ENCODE results near the gene ADAM22. TPM values are rescaled to one million over a fixed set of nuclear protein-coding genes. Genes with fewer than 3 reads are reported as not detected.
A peak's percentile ranks its signal among the peaks of the same experiment; 100 is the strongest.
"Not testable (repeated sequence)": the region's sequence is repeated elsewhere in the genome, so short reads cannot be mapped to it uniquely, and the experiment has no call there.

ADAM22 gene
- total and polyA plus RNA-seq, 2 donors (not counting 1 experiment from before 2014, with no cell fraction given) = 0.18 to 0.66 TPM

GRCh38 chr7:87935384-87935706 is 1.3 kb downstream of the ADAM22 start:
- Histone ChIP-seq H3K4me3 (replicated peaks in 1 of 4; ENCODE audit: control extremely low read depth in 1 of 4, insufficient read depth in 1 of 4, low read depth in 3 of 4, low read length in 4 of 4) (peak overlapping the region in 3 of 4 experiments; percentile 57 to 73 (median 62)), H3K27ac (ENCODE audit: insufficient read depth, low read length) (no peak overlapping the region), H3K79me2 (ENCODE audit: control insufficient read depth, insufficient read depth, low read length) (no peaks in the 10 kb centered on the region)

GRCh38 chr7:87941138-87941537 is 7.1 kb downstream of the ADAM22 start:
- Histone ChIP-seq H3K9ac (ENCODE audit: insufficient read depth, low read length) (no peak overlapping the region), H3K9me3 (ENCODE audit: control insufficient read depth, insufficient read depth, low read depth, low read length) (no peaks in the 10 kb centered on the region)

More at GRCh38 chr7:87935384-87935706, 1.3 kb downstream of the ADAM22 start:
- Histone ChIP-seq H2AFZ (ENCODE audit: low read length) (no peak overlapping the region), H4K20me1 (ENCODE audit: control insufficient read depth, extremely low read depth, insufficient read depth, low read length) (no peaks in the 10 kb centered on the region), H3K9ac (ENCODE audit: insufficient read depth, low read length) (no peak overlapping the region), H3K4me2 (ENCODE audit: extremely low read depth, insufficient read depth, low read length) (peak overlapping the region; percentile 86), H3K9me3 (ENCODE audit: control insufficient read depth, insufficient read depth, low read depth, low read length) (no peaks in the 10 kb centered on the region), H3K4me1 (ENCODE audit: control insufficient read depth, extremely low read depth, insufficient read depth, low read length) (no peaks in the 10 kb centered on the region), H3K27me3 (ENCODE audit: control insufficient read depth, insufficient read depth, low read length) (peaks cover 2% of the 10 kb centered on the region), H3K36me3 (ENCODE audit: control insufficient read depth, insufficient read depth, low read length) (no peaks in the 10 kb centered on the region)
- TF ChIP-seq EZH2 (IDR thresholded peaks at IDR 0.05; ENCODE audit: low read length, missing control alignments) (no peak), CTCF (conservative IDR thresholded peaks at IDR 0.05 in 1 of 2, IDR thresholded peaks at IDR 0.05 in 1 of 2; ENCODE audit: low read depth in 1 of 2, low read length in 2 of 2) (no peak)
- DNase-seq (ENCODE audit: low read depth in 2 of 2) = no peak

GRCh38 chr7:87944547-87944946 is 10.5 kb downstream of the ADAM22 start:
- Histone ChIP-seq H3K27me3 (ENCODE audit: control insufficient read depth, insufficient read depth, low read length) (no peaks in the 10 kb centered on the region), H3K27ac (ENCODE audit: insufficient read depth, low read length) (no peak overlapping the region), H2AFZ (ENCODE audit: low read length) (no peak overlapping the region), H3K4me1 (ENCODE audit: control insufficient read depth, extremely low read depth, insufficient read depth, low read length) (no peaks in the 10 kb centered on the region), H3K4me2 (ENCODE audit: extremely low read depth, insufficient read depth, low read length) (no peak overlapping the region), H3K9ac (ENCODE audit: insufficient read depth, low read length) (no peak overlapping the region), H3K9me3 (ENCODE audit: control insufficient read depth, insufficient read depth, low read depth, low read length) (no peaks in the 10 kb centered on the region), H4K20me1 (ENCODE audit: control insufficient read depth, extremely low read depth, insufficient read depth, low read length) (no peaks in the 10 kb centered on the region), H3K79me2 (ENCODE audit: control insufficient read depth, insufficient read depth, low read length) (no peaks in the 10 kb centered on the region), H3K36me3 (ENCODE audit: control insufficient read depth, insufficient read depth, low read length) (no peaks in the 10 kb centered on the region), H3K4me3 (replicated peaks in 1 of 4; ENCODE audit: control extremely low read depth in 1 of 4, insufficient read depth in 1 of 4, low read depth in 3 of 4, low read length in 4 of 4) (no peak overlapping the region)
- no peak for TF ChIP-seq CTCF (conservative IDR thresholded peaks at IDR 0.05 in 1 of 2, IDR thresholded peaks at IDR 0.05 in 1 of 2; ENCODE audit: low read depth in 1 of 2, low read length in 2 of 2)
- TF ChIP-seq EZH2 (IDR thresholded peaks at IDR 0.05; ENCODE audit: low read length, missing control alignments) = no peak
- DNase-seq (ENCODE audit: low read depth in 2 of 2) = no peak

More at GRCh38 chr7:87941138-87941537, 7.1 kb downstream of the ADAM22 start:
- Histone ChIP-seq H3K4me2 (ENCODE audit: extremely low read depth, insufficient read depth, low read length) (no peak overlapping the region), H3K36me3 (ENCODE audit: control insufficient read depth, insufficient read depth, low read length) (no peaks in the 10 kb centered on the region), H4K20me1 (ENCODE audit: control insufficient read depth, extremely low read depth, insufficient read depth, low read length) (no peaks in the 10 kb centered on the region), H3K4me3 (replicated peaks in 1 of 4; ENCODE audit: control extremely low read depth in 1 of 4, insufficient read depth in 1 of 4, low read depth in 3 of 4, low read length in 4 of 4) (no peak overlapping the region), H3K4me1 (ENCODE audit: control insufficient read depth, extremely low read depth, insufficient read depth, low read length) (no peaks in the 10 kb centered on the region), H3K79me2 (ENCODE audit: control insufficient read depth, insufficient read depth, low read length) (no peaks in the 10 kb centered on the region), H3K27ac (ENCODE audit: insufficient read depth, low read length) (no peak overlapping the region), H2AFZ (ENCODE audit: low read length) (no peak overlapping the region), H3K27me3 (ENCODE audit: control insufficient read depth, insufficient read depth, low read length) (no peaks in the 10 kb centered on the region)
- DNase-seq (ENCODE audit: low read depth in 2 of 2) = no peak
- TF ChIP-seq CTCF (conservative IDR thresholded peaks at IDR 0.05 in 1 of 2, IDR thresholded peaks at IDR 0.05 in 1 of 2; ENCODE audit: low read depth in 1 of 2, low read length in 2 of 2) (no peak), EZH2 (IDR thresholded peaks at IDR 0.05; ENCODE audit: low read length, missing control alignments) (no peak)

GRCh38 chr7:87945926-87946325 is 11.9 kb downstream of the ADAM22 start:
- not testable (repeated sequence) for H3K27ac ChIP-seq (ENCODE audit: insufficient read depth, low read length); H3K4me2 ChIP-seq (ENCODE audit: extremely low read depth, insufficient read depth, low read length); H4K20me1 ChIP-seq (ENCODE audit: control insufficient read depth, extremely low read depth, insufficient read depth, low read length); H3K4me3 ChIP-seq (replicated peaks in 1 of 4; ENCODE audit: control extremely low read depth in 1 of 4, insufficient read depth in 1 of 4, low read depth in 3 of 4, low read length in 4 of 4); H3K27me3 ChIP-seq (ENCODE audit: control insufficient read depth, insufficient read depth, low read length); H3K4me1 ChIP-seq (ENCODE audit: control insufficient read depth, extremely low read depth, insufficient read depth, low read length); H3K79me2 ChIP-seq (ENCODE audit: control insufficient read depth, insufficient read depth, low read length); DNase-seq (ENCODE audit: low read depth in 2 of 2); H3K9ac ChIP-seq (ENCODE audit: insufficient read depth, low read length); H3K9me3 ChIP-seq (ENCODE audit: control insufficient read depth, insufficient read depth, low read depth, low read length); H3K36me3 ChIP-seq (ENCODE audit: control insufficient read depth, insufficient read depth, low read length); H2AFZ ChIP-seq (ENCODE audit: low read length)
